IPS DF 4.7 (cell line): Measurements from ENCODE around the gene BICDL1.
"Not testable (repeated sequence)": the region's sequence is repeated elsewhere in the genome, so short reads cannot be mapped to it uniquely, and the experiment has no call there.

Source experiments
- DNase-seq: peaks from one replicate; pipeline ENCODE4 v3.0.0-alpha.2; 2013; ENCODE audit warnings: low spot score; ENCODE audit errors: extremely low read depth

Gene BICDL1

DNA sequence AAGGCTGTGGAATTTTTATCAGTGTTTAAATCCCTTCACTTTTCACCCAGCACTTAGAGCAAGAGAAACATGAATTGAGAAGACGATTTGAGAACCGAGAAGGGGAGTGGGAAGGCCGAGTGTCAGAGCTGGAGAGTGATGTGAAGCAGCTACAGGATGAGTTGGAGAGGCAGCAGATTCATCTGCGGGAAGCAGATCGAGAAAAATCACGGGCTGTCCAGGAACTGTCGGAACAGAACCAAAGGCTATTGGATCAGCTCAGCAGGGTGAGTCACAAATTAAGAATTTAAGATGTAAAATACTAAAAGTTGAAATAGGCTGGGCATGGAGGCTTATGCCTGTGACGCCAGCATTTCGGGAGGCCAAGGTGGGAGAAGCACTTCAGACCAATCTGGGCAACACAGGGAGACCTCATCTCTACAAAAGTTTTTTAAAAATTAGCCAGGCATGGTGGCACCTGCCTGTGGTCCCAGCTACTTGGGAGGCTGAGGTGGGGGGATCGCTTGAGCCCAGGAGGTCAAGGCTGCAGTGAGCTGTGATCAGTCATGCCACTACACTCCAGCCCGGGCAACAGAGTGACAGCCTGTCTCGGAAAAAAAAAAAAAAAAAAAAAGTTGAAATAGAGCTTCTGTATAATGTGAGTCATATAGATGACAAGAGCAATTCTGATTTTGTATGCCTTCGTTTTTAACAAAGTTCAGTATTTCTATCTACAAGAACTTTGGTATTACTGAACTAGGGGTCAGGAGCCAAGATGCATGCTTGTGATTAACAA, 9.6 kb downstream of the BICDL1 start:
- DNase-seq: no peak

DNA sequence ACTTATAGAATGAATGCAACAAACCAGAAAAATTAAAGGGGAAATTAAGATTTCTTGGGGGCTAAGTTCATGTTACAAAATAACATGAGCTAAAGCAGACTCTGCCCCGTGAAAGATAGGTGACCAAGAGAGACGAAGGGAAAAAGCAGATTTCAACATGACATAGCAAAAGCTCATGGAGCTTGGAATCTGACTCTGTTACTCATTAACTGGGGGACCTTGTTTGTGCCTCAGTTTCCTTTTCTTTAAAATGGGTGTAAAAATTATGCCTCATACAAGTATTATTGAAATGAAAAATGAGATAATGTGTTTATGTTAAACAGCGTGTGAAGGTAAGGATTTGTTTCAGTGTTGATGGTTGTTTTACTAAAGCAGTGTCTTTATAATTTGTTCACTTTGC, 11.5 kb downstream of the BICDL1 start:
- DNase-seq: no peak

DNA sequence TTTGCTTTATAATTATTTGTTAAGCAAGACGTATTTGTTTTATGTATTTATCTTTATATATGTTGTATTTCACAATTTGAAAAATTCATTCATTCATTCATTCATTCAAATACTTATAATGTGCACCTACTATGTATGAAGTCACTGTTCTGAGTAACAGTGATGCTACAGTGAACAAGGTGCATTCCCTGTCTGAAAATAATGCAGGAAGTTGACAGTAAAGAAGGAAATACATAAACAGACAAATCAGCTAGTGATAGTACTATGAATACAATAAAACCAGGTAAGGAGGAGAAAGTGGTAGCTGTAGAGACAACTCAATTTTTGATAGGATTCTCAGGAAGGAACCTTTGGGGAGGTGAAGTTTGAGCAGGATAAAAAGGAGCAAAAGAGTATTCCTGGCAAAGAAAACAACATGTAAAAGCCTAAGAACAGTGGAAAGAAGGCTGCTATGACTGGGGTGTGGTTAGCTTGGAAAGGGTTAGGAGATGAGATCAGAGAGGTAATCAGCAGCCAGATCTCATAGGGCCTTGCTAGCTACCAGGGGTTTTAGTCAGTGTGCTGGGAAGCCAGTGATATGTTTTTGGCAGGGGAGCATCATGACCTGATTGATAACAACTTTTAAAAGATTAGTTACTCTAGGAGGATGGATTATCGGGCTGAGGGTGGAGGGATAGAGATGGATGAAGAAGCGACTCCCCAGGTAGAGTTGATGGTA, 17.4 kb downstream of the BICDL1 start:
- DNase-seq: no peak

DNA sequence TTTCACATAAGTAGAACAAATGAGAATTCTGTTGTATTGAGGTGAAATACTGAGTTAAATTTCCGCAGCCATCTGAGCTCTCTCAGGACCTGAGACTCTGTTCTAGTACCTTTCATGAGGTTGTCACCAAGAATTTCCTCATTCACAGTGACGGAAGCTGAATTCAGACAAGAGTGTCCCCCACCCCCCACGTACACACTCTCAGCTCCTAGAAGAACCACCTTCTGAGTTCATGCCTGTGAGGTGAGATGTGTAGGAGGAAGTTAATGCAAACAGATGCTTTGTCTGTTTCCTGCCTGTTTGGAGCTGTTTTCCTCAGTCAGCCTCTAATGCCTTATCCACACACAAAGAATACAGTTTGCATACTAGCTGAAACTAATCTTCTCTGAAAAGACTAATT, 18.2 kb downstream of the BICDL1 start:
- no peak for DNase-seq

DNA sequence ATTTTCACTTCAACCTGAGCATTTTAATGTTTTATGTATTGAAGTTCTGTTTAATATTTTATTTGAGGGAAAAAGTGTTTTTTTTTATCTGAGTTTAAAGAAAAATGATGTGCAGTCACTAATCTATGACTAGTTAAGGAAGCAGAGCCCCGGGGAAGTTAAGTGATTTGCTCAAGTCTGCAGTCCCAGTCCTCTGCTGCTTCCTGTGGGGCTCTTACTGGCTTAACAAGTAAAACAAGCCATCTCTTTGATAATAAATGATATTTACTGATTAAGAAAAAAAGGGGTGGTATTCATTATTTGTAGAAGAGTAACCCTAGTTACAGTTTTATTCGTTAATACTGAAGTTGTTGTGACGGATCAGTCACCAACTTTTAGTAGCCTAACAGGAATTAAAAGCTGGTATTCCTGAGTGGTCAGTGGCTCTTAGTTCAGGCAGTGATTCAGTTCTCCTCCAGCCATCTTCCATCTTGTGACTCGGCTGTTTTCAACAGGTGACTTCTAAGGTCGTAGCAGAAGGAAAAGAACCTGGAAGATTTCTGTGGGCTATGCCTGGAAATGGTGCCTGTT, 21.7 kb downstream of the BICDL1 start:
- no peak for DNase-seq

DNA sequence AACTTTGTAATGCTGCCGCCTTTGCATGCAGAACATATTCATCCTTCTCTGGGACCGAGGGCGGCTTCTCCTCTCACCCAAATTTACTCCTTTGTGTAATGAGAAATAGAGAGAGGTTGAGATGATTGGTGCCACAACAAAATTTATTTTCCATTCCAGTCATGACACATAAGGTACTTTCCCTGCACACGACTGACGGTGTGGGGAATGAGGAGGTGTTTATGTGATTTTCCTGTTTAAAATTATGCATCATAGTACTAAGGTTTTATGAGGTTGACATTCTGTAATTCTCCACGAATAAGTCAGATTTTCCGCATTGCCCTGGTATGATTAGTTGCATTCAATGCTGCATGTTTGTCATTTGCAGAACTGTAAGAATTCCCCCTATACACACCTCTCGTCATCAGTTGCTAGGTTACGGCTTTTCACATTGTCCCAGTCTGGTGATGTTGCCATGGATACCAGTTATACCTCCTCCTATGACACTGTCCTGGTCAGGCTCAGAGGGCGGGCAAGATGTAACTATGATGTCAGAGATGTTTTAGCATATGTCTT, 23.1 kb downstream of the BICDL1 start:
- DNase-seq: no peak

DNA sequence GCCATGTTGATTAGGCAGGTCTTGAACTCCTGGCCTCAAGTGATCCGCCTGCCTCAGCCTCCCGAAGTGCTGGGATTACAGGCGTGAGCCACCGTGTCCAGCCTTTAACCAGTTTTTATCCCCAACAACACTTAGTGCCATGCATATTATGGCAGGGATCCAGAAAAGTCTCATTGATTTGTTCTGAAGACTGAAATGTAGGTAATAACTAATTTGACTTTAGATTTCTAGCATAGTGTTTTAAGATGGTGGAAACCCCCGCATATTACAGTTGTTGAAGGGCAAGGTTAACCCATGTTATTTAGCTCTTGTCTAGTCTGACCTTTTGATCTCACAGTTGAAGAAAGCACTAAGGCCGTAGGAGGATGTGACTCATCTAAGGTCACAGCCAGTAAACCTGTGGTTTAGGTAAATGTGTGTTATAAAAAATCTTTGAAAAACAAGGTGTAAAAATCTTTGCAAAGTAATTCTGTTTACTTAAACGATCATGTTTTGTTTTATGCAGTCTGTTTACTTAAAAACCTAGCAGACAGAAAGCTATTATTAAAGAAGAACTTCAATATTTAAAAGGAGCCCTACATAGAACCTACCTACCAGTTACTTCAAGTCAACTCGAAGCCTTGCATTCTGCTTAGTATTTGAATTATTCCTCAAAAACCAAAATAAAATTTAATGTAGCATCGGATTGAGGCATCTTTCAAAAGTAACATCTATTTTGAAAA, 24.8 kb downstream of the BICDL1 start:
- DNase-seq: no peak

DNA sequence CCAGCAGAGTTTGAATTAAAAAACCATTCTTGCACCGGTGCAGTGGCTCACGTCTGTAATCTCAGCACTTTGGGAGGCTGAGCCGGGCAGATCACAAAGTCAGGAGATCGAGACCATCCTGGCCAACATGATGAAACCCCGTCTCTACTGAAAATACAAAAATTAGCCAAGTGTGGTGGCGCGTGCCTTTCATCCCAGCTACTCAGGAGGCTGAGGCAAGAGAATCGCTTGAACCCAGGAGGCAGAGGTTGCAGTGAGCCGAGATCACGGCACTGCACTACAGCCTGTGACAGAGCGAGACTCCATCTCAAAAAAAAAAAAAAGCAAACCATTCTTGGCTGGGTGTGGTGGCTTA, 25.3 kb downstream of the BICDL1 start:
- DNase-seq: not testable (repeated sequence)

DNA sequence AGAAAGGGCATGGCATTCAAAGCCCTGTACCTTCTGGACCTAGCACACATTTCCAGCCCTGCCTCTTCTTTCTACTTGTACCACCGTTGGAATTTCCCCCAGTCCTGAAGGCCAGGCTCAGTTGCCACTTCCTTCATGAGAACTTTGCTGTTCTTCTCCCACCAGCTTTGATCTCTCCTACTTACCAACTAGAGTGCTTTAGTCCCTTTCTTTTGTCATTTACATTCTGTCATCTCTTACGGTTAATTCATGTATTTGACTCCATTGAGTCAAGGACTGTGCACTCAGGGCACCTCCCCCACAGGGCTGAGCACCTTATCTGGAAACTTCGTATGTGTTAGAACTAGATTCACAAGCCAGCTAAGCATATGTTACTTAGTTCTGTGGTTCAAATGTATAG, 26.3 kb downstream of the BICDL1 start:
- no peak for DNase-seq

DNA sequence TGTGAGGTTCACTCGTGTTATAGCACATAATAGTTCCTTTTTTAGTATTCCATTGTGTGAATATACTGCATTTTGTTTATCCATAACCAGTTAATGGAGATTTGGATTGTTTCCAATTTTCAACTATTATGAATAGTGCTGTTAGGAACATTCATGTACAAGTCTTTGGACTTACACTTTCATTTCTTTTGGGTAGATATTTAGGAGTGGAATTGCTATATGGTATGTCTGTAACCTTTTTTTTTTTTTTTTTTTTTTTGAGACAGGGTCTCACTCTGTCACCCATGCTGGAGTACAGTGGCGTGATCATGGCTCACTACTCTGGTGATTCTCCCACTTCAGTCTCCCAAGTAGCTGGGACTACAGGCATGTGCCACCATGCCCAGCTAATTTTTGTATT, 27.2 kb downstream of the BICDL1 start:
- not testable (repeated sequence) for DNase-seq

DNA sequence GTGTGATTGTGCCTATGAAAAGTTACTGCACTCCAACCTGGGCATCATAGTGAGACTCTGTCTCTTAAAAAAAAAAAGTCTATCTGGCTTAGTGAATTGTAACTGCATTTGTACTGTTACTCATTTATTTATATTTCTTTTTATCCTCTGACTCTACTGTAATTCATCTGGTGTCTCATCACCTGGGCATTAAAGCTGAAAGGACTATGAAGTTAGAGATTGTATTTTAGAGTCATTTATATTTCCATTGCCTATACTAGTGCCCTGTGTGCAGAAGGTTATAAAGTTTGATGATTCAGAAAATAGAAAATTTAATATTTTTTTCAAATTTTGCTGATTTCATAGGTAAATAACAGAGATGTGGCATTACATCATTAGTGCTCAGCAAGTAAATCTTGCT, 30.2 kb downstream of the BICDL1 start:
- DNase-seq: no peak

DNA sequence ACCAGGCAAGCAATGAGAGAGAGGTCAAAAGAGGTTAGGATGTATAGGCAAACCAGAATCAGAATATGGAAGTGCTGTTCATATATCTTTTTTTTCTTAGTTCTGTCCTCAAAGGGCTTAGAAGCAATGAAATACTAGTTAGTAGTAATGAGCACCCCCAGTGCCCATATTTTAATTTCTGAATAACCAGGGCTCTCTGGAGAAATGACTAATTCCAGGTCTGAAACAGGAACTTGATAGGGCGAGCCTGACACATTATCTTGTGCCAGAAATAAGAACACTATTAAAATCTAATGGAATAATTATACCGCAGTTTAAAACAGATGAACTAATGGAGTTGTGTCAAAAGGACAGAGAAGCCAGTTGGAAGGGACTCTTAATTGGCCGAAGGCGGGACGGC, 30.9 kb downstream of the BICDL1 start:
- DNase-seq: no peak

DNA sequence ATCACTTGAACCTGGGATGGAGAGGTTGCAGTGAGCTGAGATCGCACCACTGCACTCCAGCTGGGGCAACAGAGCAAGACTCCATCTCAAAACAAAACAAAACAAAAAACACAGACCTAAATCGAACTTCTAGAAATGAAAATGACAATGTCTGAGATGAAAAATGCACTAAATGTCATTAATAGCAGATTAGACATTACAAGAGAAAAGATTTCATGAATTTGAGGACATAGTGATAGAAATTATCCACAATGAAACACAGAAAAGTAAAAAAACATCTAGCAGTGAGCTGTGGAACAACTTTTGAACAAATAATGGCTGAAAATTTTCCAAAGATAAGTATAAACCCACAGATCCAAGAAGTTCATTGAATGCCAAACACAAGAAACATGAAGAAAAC, 35.2 kb downstream of the BICDL1 start:
- DNase-seq: no peak

DNA sequence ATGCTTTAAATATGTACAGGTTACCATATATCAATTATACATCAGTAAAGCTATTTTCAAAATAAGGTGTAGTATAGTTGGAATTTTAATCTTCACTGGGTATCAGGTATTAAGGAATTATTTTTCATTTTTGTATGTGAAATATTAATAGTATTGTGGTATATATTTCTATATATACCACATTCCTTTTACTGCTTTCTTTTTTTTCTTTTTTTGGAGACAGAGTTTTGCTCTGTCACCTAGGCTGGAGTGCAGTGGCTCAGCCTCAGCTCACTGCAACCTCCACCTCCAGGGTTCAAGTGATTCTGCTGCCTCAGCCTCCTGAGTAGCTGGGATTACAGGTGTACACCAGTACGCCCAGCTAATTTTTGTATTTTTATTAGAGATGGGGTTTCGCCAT, 36.6 kb downstream of the BICDL1 start:
- no peak for DNase-seq

DNA sequence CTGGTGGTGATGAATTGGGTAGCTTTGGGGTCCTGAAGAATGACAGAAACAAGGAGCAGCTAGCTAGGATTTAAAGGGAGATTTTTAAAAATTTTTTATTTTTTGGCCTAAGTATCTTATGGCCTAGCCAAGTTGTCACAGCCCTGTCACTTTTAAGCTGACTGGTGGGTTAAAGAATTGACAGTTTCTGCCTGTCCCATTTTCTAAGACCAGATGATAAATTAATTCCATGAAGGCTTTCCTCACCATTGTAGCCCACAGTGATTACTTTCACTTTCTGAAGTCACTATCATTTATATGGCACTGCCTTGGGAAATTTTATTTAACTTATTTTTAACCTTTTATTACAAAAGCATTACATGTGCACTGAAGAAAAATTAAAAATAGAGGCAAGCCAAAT, 43.2 kb downstream of the BICDL1 start:
- no peak for DNase-seq

DNA sequence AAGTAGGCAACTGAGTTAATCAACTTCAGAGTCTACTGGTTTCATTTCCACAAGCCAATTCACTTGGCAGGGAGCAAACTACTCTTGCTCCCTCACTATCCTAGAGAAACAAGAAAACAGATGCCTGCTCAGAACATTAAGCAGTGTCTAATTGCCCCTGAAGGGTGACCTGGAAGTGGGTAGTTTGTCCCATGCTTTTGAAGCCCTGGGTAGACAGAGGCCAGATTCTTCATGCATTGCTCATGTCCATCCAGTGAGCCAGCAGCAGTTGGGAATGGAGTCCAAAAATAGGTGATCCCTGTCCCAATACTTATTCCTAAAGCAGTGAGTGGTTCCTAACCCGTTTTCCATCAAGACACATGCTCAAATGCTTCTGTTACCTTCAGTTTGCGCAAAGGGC, 48.8 kb downstream of the BICDL1 start:
- no peak for DNase-seq

DNA sequence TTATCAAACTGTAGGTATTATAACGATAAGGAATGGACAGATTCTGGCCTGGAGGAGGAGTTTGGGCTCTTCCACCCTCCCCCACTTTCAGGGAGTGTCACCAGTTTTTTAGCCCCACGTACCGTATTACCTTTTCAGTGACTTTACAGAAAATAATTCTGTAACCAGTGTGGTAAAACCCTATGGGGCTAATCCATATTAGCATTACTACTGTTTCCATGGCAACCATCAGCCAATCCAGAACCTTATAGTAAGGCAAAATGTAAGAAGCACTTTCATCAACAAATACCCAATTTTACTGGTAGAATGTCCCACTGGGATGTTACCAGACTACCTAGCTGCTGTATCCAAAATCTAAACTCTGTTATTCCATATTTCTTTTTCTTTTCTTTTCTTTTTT, 50.7 kb downstream of the BICDL1 start:
- DNase-seq: no peak

DNA sequence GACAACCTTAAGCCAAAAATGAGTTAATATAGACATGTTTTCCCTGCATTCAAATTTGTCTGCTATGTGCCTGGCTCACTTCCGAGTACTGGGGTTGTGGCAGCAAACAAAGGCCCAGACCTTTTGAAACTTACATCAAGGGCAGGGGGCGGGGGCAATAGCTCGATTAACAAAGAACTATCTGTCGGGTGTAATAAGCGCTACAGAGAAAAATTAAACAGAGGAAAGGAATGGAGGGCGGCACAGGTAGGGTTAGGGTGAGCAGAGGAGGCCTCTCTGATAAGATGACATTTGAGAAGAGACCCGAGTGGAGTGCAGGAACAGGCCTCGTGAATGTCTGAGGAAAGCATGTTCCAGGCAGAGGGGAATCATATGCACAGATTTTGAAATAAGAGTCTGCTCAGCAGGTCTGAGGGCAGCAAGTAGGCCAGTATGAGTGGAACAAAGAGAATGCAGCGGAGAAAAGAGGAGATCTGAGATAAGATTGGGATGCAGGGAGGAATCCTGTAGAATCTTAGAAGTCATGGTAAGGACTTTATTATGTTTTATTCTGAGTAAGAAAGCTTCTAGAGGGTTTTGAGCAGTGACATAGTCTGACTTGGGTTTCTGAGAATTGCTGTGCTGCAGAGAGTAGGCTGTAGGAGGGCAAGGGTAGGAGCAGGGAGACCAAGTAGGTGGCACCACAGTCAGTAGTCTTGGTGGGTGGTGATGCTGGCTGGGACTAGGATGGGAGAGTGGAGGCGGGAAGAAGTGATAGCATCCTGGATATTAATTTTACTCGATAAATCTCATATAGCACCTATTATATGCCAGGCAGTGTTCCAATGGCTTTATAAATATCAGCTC, 52.6 kb downstream of the BICDL1 start:
- DNase-seq: no peak

DNA sequence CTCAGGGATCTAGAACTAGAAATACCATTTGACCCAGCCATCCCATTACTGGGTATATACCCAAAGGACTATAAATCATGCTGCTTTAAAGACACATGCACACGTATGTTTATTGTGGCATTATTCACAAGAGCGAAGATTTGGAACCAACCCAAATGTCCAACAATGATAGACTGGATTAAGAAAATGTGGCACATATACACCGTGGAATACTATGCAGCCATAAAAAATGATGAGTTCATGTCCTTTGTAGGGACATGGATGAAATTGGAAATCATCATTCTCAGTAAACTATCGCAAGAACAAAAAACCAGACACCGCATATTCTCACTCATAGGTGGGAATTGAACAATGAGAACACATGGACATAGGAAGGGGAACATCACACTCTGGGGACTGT, 56.3 kb downstream of the BICDL1 start:
- DNase-seq: not testable (repeated sequence)

DNA sequence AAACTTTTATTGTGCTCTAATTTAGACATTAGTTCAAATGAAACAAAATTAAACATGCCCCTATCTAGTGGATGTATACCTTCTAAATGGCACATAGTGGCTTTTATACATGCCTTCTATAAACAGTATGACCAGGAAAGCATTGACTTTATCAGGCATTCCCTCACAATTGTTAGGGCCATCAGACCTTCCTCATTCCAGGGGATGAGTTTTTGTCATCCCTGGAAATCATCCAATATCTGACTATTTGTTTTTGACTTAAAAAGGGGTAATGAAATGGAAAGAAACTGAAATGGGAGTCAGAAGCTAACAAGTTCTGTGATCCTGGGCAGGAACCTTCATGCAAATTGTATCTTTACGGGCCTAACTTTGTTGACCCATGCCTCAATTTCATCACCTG, 58.0 kb downstream of the BICDL1 start:
- no peak for DNase-seq

DNA sequence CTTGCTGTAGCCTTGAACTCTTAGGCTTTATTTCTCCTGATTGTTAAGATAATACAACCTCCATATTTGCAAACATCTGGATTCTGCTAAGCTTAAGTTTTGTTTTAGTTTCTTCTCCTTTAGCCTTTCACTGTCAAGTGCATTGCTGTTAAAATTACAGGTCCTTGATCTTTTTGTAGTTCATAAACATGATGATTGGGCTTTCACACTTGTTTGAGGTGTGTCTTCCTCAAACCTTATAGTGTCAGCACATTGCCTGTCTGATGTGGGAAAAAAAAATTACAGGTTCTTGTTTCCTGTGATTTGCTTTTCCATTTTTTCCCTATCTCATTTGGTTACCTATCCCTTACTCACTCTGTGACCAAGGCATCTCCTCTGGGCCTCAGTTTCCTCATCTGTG, 59.2 kb downstream of the BICDL1 start:
- DNase-seq: no peak
